Central memory CD8-positive, alpha-beta T cell (primary cell): Measurements from ENCODE around the gene PARVB.

ENCODE experiments used
- ATAC-seq: fragments of 150-1000 bp; cut with Tn5 transposase; replicated peaks from 2 replicates; pipeline ENCODE4 v1.10.0; 2022; ENCODE audit warnings: mild to moderate bottlenecking, moderate FRiP score, moderate number of reproducible peaks; ENCODE audit not compliant: poor library complexity, severe bottlenecking; ENCODE audit errors: extremely low read depth
- DNase-seq, 2 donors: peaks; one replicate each; pipeline ENCODE4 v3.0.0; 2021; ENCODE audit warnings: low spot score in 2 of 2
- H3K27ac Mint-ChIP-seq: one replicate; pipeline ENCODE4 v1.8.0; 2022; ENCODE audit warnings: low read depth, mild to moderate bottlenecking, moderate library complexity, mixed read lengths
- H3K27me3 Mint-ChIP-seq: one replicate; pipeline ENCODE4 v1.8.0; 2022; ENCODE audit warnings: mixed read lengths
- H3K36me3 Mint-ChIP-seq: one replicate; pipeline ENCODE4 v1.8.0; 2022; ENCODE audit warnings: mild to moderate bottlenecking, moderate library complexity, mixed read lengths; ENCODE audit not compliant: insufficient read depth
- H3K4me1 Mint-ChIP-seq: one replicate; pipeline ENCODE4 v1.8.0; 2022; ENCODE audit warnings: mixed read lengths
- H3K4me3 Mint-ChIP-seq: one replicate; pipeline ENCODE4 v1.8.0; 2022; ENCODE audit warnings: mild to moderate bottlenecking, moderate library complexity, mixed read lengths
- H3K9me3 Mint-ChIP-seq: one replicate; pipeline ENCODE4 v1.8.0; 2022; ENCODE audit warnings: mixed read lengths

Gene PARVB

GRCh38 chr22:44219101-44219870, 195.2 kb downstream of the PARVB start:
- no peaks in the 10 kb centered on the region for H3K4me1 Mint-ChIP-seq
- DNase-seq (no peak), ATAC-seq (no peak)
- H3K36me3 Mint-ChIP-seq, result no peaks in the 10 kb centered on the region
- H3K27me3 Mint-ChIP-seq, result peaks cover 29% of the 10 kb centered on the region
- H3K9me3 Mint-ChIP-seq, result no peaks in the 10 kb centered on the region
- H3K4me3 Mint-ChIP-seq, result no peak overlapping the region
- no peak overlapping the region for H3K27ac Mint-ChIP-seq

DNA sequence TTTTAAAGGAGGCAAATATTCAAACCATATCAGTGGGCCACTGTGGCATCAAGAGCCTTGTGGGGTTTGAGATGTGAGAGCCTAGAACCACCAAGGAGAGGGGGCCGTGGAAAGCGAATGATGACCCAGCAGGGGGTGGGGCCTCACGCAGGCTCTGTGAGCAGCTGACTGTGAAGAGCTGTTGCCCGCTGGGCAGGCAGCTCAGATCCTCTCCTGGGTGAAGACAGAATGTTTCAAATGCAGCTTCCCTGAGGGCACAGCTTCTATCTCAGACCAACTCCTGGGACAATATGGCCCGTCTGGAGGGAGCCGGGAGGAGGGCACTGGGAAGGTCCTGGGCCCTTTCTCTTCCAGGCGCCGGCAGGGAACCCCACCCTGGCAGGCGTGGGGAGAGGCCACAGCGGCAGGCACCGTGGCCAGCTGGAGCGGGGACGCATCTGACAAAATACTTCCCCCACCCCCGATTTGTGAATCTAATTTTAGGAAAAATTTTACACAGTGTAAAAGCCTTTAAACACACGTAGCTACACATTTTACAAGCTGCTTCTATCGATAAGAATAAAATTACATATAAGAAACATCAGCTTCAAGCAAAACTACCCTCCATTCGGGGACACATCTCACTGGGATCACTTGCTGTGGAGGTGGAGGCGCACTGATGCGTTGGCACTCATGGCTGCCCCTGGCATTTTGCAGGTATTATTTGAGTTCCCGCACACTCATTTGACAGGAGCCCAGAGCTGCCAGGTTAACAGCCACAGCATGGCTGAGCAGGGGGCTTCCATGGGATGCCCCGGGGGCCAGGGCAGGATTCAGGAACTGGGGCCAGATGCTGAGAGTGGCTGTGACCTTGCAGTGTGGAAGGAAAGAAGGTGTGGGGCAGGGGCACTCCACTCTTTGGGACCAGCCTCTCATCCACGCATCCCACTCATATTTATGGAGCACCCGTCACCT, 196.9 kb downstream of the PARVB start:
- ATAC-seq, result no peak
- Mint-ChIP-seq H3K4me3 (no peak overlapping the region), H3K27me3 (peaks cover 42% of the 10 kb centered on the region), H3K27ac (no peak overlapping the region), H3K4me1 (no peaks in the 10 kb centered on the region), H3K9me3 (no peaks in the 10 kb centered on the region), H3K36me3 (no peaks in the 10 kb centered on the region)
- no peak for DNase-seq

DNA sequence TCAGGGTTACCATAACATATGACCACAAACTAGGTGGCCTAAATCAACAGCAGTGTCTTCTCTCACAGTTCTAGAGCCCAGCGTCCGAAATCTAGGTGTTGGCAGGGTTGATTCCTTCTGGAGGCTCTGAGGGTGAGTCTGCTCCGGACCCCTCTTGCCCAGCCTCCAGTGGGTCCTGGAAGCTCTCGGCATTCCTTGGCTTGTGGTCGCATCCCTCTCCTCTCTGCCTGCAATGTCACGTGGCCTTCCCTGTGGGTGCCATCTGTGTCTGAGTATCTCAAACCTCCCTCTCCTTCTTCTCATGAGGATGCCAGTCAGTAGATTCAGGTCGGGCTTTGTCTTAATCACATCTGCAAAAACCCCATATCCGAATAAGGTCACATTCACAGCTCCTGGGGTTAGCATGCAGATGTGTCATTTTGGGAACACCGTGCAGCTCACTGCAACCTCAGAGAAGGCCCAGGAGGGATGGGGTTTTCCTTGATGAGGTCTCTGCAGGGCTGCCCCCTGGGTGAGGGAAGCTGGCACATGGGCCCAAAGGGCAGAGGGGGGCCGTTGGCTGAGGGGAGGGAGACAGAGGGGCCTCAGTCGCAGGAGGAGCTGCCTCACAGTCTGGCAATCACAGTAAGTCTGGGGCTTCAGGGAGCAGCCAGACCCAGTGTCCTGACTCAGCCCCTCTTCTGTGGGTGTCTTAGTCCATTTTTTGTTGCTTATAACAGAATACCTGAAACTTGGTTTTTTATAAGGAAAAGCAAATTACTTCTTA, 197.8 kb downstream of the PARVB start:
- Mint-ChIP-seq H3K36me3 (no peaks in the 10 kb centered on the region), H3K4me3 (no peak overlapping the region), H3K9me3 (no peaks in the 10 kb centered on the region), H3K27me3 (peaks cover 51% of the 10 kb centered on the region), H3K4me1 (no peaks in the 10 kb centered on the region), H3K27ac (no peak overlapping the region)
- DNase-seq, result no peak
- no peak for ATAC-seq
